Measurements from ENCODE around the gene GPR135.

DNA sequence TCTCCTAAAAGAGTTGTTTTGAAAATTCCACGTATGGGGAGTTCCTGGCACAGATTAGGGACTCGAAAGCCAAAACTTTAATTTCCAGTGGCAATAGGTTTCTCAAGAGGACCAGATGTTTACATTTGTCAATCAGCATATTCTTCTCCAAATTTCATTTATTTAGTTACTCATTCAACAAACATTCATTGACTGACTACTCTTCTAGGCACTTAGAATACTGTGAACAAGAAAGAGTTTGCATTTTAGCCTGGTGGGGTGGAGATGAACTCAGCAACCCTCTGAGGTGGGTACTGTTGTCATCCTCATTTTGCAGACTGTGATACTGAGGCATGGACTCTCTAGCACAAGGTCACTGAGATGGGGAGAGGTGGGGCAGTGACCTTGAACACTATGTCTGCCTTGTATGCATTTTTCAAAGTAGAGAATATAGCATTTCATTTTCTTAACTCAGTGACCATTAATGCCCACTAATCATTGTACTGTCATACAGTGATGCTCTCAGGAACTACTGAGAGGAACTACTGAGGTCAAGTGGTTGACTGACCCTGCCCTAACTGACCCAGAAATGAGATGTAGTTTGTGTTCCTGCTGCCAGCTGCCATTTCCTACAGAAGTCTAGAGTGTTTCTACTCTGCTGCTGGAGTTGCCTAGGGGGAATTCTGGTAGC is 16.8 kb upstream of the GPR135 start:
- no peak for TF ChIP-seq POLR2A (IDR thresholded peaks at IDR 0.05)
- TF ChIP-seq CTCF (IDR thresholded peaks at IDR 0.05) = no peak

Measured in Peyer's patch (tissue), 4 donors.